K562 (cell line): Measurements from ENCODE around the gene MUC5AC. TPM values are rescaled to one million over a fixed set of nuclear protein-coding genes. Genes with fewer than 3 reads are reported as not detected.

ENCODE experiments used
- ATAC-seq: fragments of 200-7000 bp; cut with Tn5 transposase; 3 replicates; pipeline ENCODE4 v1.9.1; 2020; ENCODE audit warnings: moderate library complexity
- BruUV-seq: library from RNA; stranded (reverse); fragments of 400-500 nt; replicated peaks from 2 replicates; lab custom pipeline; 2021; lab: Mats Ljungman, UMichigan
- CTCF ChIA-PET: fragments of 300-600 bp; formaldehyde crosslinking; extraction: SDS; loops from one replicate; lab custom pipeline; 2021; ENCODE audit warnings: low intra/inter-chr PET ratio; lab: Yijun Ruan, JAX
- POLR2A ChIA-PET: fragments of 300-600, 350-650 bp; sonication (Branson Sonifier 250); formaldehyde crosslinking; extraction: SDS; loops from one replicate; lab custom pipeline; 2021; ENCODE audit warnings: antibody characterized with exemption, inconsistent platforms; lab: Yijun Ruan, JAX
- DNase-seq, 4 experiments: peaks; one replicate each; pipeline versions ENCODE4 v3.0.0 to v3.0.0-alpha.2; 2011 to 2018; ENCODE audit warnings: low spot score in 3 of 4, mixed read lengths in 3 of 4; ENCODE audit errors: extremely low read depth in 1 of 4
- FAIRE-seq: peaks from 2 replicates; lab custom pipeline; 2011; peaks lifted over from hg19 to GRCh38; lab: Jason Lieb, UNC
- H2AFZ ChIP-seq: 2 replicates; pipeline ENCODE4 v1.6.0; 2011; ENCODE audit warnings: low read depth, low read length, control low read depth, inconsistent platforms
- H3K27ac ChIP-seq: fragments of 200-600 bp; 3 replicates; pipeline ENCODE4 v1.8.0; 2011; ENCODE audit warnings: low read depth, mild to moderate bottlenecking, control low read depth, inconsistent platforms, low read length, moderate library complexity, mixed read lengths; ENCODE audit errors: extremely low read depth
- H3K27me3 ChIP-seq, 2 experiments: fragments of 300-600 bp in 1 of 2; 2 replicates in 1 of 2; 3 replicates in 1 of 2; pipeline versions ENCODE4 v1.6.0 to v1.8.0; 2011; ENCODE audit warnings: inconsistent platforms in 2 of 2, low read length in 2 of 2, mild to moderate bottlenecking in 1 of 2, mixed read lengths in 1 of 2, moderate library complexity in 1 of 2; ENCODE audit not compliant: control insufficient read depth in 2 of 2, insufficient read depth in 2 of 2
- H3K36me3 ChIP-seq: fragments of 300-600 bp; 3 replicates; pipeline ENCODE4 v1.8.0; 2011; ENCODE audit warnings: mild to moderate bottlenecking, low read length, inconsistent platforms; ENCODE audit not compliant: control insufficient read depth, insufficient read depth
- H3K4me1 ChIP-seq, 2 experiments: fragments of 200-600 bp in 1 of 2; replicated peaks in 1 of 2; 2 replicates in 1 of 2; 3 replicates in 1 of 2; pipeline versions ENCODE4 v1.5.1 to v1.8.0; 2011; ENCODE audit warnings: inconsistent platforms in 2 of 2, low read length in 2 of 2, mild to moderate bottlenecking in 1 of 2, mixed read lengths in 1 of 2, moderate library complexity in 1 of 2; ENCODE audit not compliant: control insufficient read depth in 2 of 2, insufficient read depth in 2 of 2
- H3K4me2 ChIP-seq: 2 replicates; pipeline ENCODE4 v1.6.1; 2011; ENCODE audit warnings: low read length, control low read depth, inconsistent platforms, mixed read lengths; ENCODE audit not compliant: insufficient read depth
- H3K4me3 ChIP-seq: fragments of 200-600 bp; sonication (generic), shearing (Covaris generic); 2 replicates; pipeline ENCODE4 v1.5.1; 2016; ENCODE audit warnings: control low read depth, inconsistent platforms
- H3K79me2 ChIP-seq: fragments of 200-600 bp; 3 replicates; pipeline ENCODE4 v1.8.0; 2011; ENCODE audit warnings: low read length, inconsistent platforms; ENCODE audit not compliant: control insufficient read depth, insufficient read depth
- H3K9ac ChIP-seq, 2 experiments: 2 replicates each; pipeline versions ENCODE4 v1.6.0 to v1.6.1; 2011; ENCODE audit warnings: low read depth in 2 of 2, low read length in 2 of 2, control low read depth in 1 of 2, inconsistent platforms in 1 of 2, mild to moderate bottlenecking in 1 of 2, mixed read lengths in 1 of 2; ENCODE audit not compliant: insufficient read depth in 1 of 2
- H3K9me1 ChIP-seq: one replicate; pipeline ENCODE4 v1.6.0; 2011; ENCODE audit warnings: inconsistent platforms, mild to moderate bottlenecking, low read length, moderate library complexity; ENCODE audit not compliant: control insufficient read depth, insufficient read depth
- H3K9me3 ChIP-seq: replicated peaks from 2 replicates; pipeline ENCODE4 v1.5.1; 2011; ENCODE audit warnings: low read depth, low read length, inconsistent platforms; ENCODE audit not compliant: control insufficient read depth, insufficient read depth
- H4K20me1 ChIP-seq: replicated peaks from 2 replicates; pipeline ENCODE4 v1.6.1; 2011; ENCODE audit warnings: low read length, inconsistent platforms, mixed read lengths; ENCODE audit not compliant: control insufficient read depth, insufficient read depth
- ARID1B ChIP-seq: fragments of 450-650 bp; IDR thresholded peaks from 2 replicates; pipeline ENCODE4 v1.6.1; 2016; ENCODE audit warnings: antibody characterized with exemption, mild to moderate bottlenecking, inconsistent platforms
- IRF2 ChIP-seq: sonication (generic); formaldehyde crosslinking; IDR thresholded peaks from 2 replicates; pipeline ENCODE4 v1.8.1; 2022; ENCODE audit warnings: mild to moderate bottlenecking, missing genetic modification reagents
- KDM1A ChIP-seq, 2 experiments: fragments of 450-650 bp; IDR thresholded peaks; 2 replicates each; pipeline ENCODE4 v1.6.1; 2016; ENCODE audit warnings: mild to moderate bottlenecking in 2 of 2
- MAFK ChIP-seq: IDR thresholded peaks from 2 replicates; pipeline ENCODE4 v1.6.1; 2011; ENCODE audit warnings: low read length, improper control_type of control experiment
- MAX ChIP-seq: sonication (generic); formaldehyde crosslinking; IDR thresholded peaks from 2 replicates; pipeline ENCODE4 v1.9.0; 2022; ENCODE audit warnings: mild to moderate bottlenecking, missing genetic modification reagents
- MTF1 ChIP-seq: fragments of 250-450 bp; sonication (Bioruptor Pico); IDR thresholded peaks from 2 replicates; pipeline ENCODE4 v1.9.0; 2021; ENCODE audit warnings: moderate library complexity, mild to moderate bottlenecking, inconsistent platforms, borderline replicate concordance
- NCOR1 ChIP-seq: fragments of 450-650 bp; IDR thresholded peaks from 2 replicates; pipeline ENCODE4 v1.6.1; 2016; ENCODE audit warnings: mild to moderate bottlenecking, moderate library complexity
- NFE2 ChIP-seq: IDR thresholded peaks from 2 replicates; pipeline ENCODE4 v1.6.1; 2014; ENCODE audit warnings: antibody characterized with exemption, low read depth
- NR1H2 ChIP-seq: sonication (generic); formaldehyde crosslinking; IDR thresholded peaks from 2 replicates; pipeline ENCODE4 v1.4.0; 2020; ENCODE audit warnings: mild to moderate bottlenecking, missing genetic modification reagents
- TAF9B ChIP-seq: fragments of 450-650 bp; IDR thresholded peaks from 2 replicates; pipeline ENCODE4 v1.6.1; 2018; ENCODE audit warnings: mild to moderate bottlenecking; ENCODE audit not compliant: partially characterized antibody
- ZNF347 ChIP-seq: fragments of 450-650 bp; formaldehyde crosslinking; IDR thresholded peaks from 2 replicates; pipeline ENCODE4 v1.4.0; 2020; ENCODE audit warnings: low read depth, mild to moderate bottlenecking, moderate library complexity
- ZNF639 ChIP-seq, 2 experiments: fragments of 200-800 bp in 1 of 2; sonication (Bioruptor generic) in 1 of 2; sonication (generic) in 1 of 2; formaldehyde crosslinking in 1 of 2; IDR thresholded peaks in 1 of 2; conservative IDR thresholded peaks in 1 of 2; 2 replicates each; pipeline versions ENCODE4 v1.5.0 to v1.6.1; 2016 to 2020; ENCODE audit warnings: missing compliant biosample characterization in 1 of 2, missing genetic modification characterization in 1 of 2, missing genetic modification reagents in 1 of 2
- ZNF696 ChIP-seq: fragments of 250-450 bp; sonication (Bioruptor Pico); conservative IDR thresholded peaks from 2 replicates; pipeline ENCODE4 v1.4.0; 2020; ENCODE audit warnings: mild to moderate bottlenecking, moderate library complexity
- WGBS: fragments of 100-300 bp; shearing (Covaris generic); methylation state at CpG from one replicate; pipeline ENCODE4 v1.1.6; 2016; ENCODE audit warnings: low coverage, mixed read lengths; ENCODE audit not compliant: insufficient coverage; ENCODE audit errors: missing lambda C conversion rate; 5-methylcytosine and 5-hydroxymethylcytosine counted together
- in situ Hi-C: fragments of 300-500 bp; cut with MboI; formaldehyde crosslinking; loops from 4 replicates; pipeline ENCODE4 v1.15.0; 2018; ENCODE audit warnings: inconsistent platforms, mixed read lengths
- intact Hi-C: fragments of 100-400 bp; cut with micrococcal nuclease; formaldehyde crosslinking; loops from 2 replicates; pipeline ENCODE4 v1.14.2; 2022
- polyA plus RNA-seq, 8 experiments: library from polyadenylated mRNA; depleted of rRNA in 4 of 8; stranded (reverse) in 5 of 8; unstranded in 3 of 8; fragments of >200 nt; fragmentation: Nextera tagmentation in 2 of 8; fragmentation: Illumina TruSeq in 1 of 8; extraction: Ambion mirVana in 2 of 8; extraction: Trizol in 1 of 8; gene quantifications; 2 replicates each; pipeline versions ENCODE4 v1.2.1 to v1.2.3, GENCODE V29; 2011 to 2014; ENCODE audit warnings: inconsistent platforms in 1 of 8, missing spikeins in 1 of 8
- total RNA-seq, 7 experiments: library from RNA; depleted of rRNA in 6 of 7; stranded (reverse); fragments of >200 nt in 6 of 7; fragmentation: Illumina TruSeq in 2 of 7; extraction: Trizol in 2 of 7; gene quantifications; 2 replicates each; pipeline versions ENCODE4 v1.2.1 to v1.2.3, GENCODE V29; 2011 to 2021; ENCODE audit warnings: low replicate concordance in 1 of 7

The MUC5AC gene
- total and polyA plus RNA-seq, 9 of the 15 experiments (the other 6 are each of a cell fraction or from before 2014, with no cell fraction given): not detected

DNA sequence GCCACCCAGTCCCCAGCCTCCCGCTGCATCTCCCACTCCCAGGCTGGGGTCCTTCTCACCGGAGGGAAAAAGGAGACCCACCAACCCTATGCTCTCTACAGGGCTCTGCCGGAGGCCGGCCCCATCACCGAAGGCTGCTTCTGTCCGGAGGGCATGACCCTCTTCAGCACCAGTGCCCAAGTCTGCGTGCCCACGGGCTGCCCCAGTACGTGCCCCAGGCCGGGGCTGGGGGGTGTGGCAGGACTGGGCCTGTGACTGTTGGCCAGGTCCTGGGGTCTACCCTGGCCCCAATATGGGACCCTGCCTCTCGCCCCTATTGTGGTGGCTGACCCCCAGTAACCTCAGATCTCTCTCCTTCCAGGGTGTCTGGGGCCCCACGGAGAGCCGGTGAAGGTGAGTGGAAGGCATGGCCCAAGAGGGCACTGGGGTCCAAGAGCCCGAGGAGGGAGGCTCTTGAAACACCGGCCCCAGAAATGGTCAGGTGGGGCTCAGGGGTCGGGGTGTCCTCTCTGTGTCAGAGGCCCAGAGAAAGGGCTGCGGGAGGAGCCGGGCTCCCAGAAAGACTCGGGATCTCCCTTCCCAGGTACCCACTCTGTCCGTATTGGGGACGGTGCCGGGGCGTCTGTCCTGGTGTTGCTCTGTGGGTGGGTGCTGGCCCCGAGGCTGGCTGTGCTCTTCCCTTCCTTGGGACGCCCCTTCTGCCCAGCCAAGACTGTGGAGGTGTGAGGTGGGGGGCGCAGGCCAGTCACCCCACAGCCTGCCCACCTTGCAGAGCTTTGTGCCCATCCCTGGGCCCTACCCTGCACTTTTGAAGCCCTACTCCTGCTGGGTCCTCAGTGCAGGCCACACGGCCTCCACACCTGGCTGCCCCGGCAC, 39.0 kb downstream of the MUC5AC start:
- intact Hi-C loops: no loop called here
- no peak overlapping the region for H3K4me2 ChIP-seq
- no peaks in the 10 kb centered on the region for H3K36me3 ChIP-seq
- TF ChIP-seq NCOR1 (no peak), MAFK (no peak), ARID1B (no peak), ZNF639 (CRISPR knock-in tag; conservative IDR thresholded peaks at IDR 0.05 in 1 of 2, IDR thresholded peaks at IDR 0.05 in 1 of 2) (no peak), KDM1A (IDR thresholded peaks at IDR 0.05) (no peak), MTF1 (CRISPR knock-in tag) (no peak), ZNF696 (no peak), TAF9B (no peak), NFE2 (no peak), IRF2 (CRISPR knock-in tag) (no peak), MAX (no peak), ZNF347 (no peak), NR1H2 (no peak)
- TF ChIP-seq, all 486 proteins: peak for 0
- peaks cover 8 to 41% of the 10 kb centered on the region in 2 experiments; a peak in 4 of 5 replicates for H3K27me3 ChIP-seq
- no TSS peak for BruUV-seq
- H4K20me1 ChIP-seq: peaks cover under 1% of the 10 kb centered on the region; the same call in 1 of the 2 replicates
- H3K4me1 ChIP-seq: peaks cover 0 to 39% of the 10 kb centered on the region in 2 experiments; a peak in 1 of 5 replicates
- no peak for ATAC-seq
- peak in 1 of 4 experiments; percentile 1 for DNase-seq
- CTCF ChIA-PET: no interaction called here
- POLR2A ChIA-PET: no interaction called here
- no peak for FAIRE-seq
- no peak overlapping the region for H2AFZ ChIP-seq
- H3K9me1 ChIP-seq: no peaks in the 10 kb centered on the region
- WGBS: 4% methylated on average over 24 of the region's 28 CpGs
- H3K79me2 ChIP-seq: no peaks in the 10 kb centered on the region
- H3K9me3 ChIP-seq: no peaks in the 10 kb centered on the region
- no peak overlapping the region for H3K9ac ChIP-seq
- in situ Hi-C loops: no loop called here
- H3K4me3 ChIP-seq: no peak overlapping the region
- no peak overlapping the region for H3K27ac ChIP-seq
